PFSK-1 (cell line): ENCODE measurements around the gene CEMIP.

Source experiments
- FOXP2 ChIP-seq: optimal IDR thresholded peaks from 2 replicates; pipeline ENCODE3; 2011; ENCODE audit warnings: borderline replicate concordance, control low read depth, inconsistent platforms; ENCODE audit not compliant: insufficient read depth; ENCODE audit errors: extremely low read length, extremely low read depth
- POLR2AphosphoS5 ChIP-seq: IDR thresholded peaks from 2 replicates; pipeline ENCODE4 v1.6.1; 2012; ENCODE audit warnings: low read depth, mild to moderate bottlenecking, control low read depth, low read length, moderate library complexity
- SIN3A ChIP-seq: IDR thresholded peaks from 2 replicates; pipeline ENCODE4 v1.6.1; 2012; ENCODE audit warnings: mild to moderate bottlenecking, low read length, moderate library complexity, borderline replicate concordance; ENCODE audit not compliant: insufficient read depth
- TAF1 ChIP-seq: IDR thresholded peaks from 2 replicates; pipeline ENCODE4 v1.6.1; 2012; ENCODE audit warnings: low read length, control low read depth, borderline replicate concordance; ENCODE audit not compliant: insufficient read depth
- TF ChIP-seq, protein P1 (sequence below), 2 experiments: IDR thresholded peaks; 2 replicates each; pipeline versions ENCODE4 v1.6.1 to v1.8.0; 2011 to 2012; ENCODE audit warnings: low read depth in 2 of 2, low read length in 2 of 2, control low read depth in 1 of 2, inconsistent platforms in 1 of 2, mild to moderate bottlenecking in 1 of 2, moderate library complexity in 1 of 2; ENCODE audit not compliant: insufficient read depth in 1 of 2

The CEMIP gene

DNA sequence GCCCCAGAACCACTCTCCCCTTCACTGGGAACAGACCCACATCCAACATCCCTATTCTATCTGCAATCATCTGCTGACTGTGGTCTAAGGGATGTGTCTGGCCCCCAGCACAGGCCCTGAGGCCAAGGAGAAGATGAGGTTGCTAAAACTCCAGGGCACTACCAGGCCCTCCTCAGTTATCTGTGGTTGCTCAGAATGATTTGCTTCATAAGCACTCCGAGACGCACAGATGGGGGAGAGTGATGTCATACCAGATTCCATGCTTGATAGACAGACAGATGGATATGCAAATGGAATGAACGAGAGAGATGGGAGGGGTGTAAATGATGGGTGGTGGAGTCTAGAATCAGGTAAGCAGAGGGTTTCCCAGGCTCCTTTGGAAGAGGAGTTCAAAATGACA, 57.8 kb downstream of the CEMIP start:
- no peak for TF ChIP-seq POLR2AphosphoS5
- TF ChIP-seq SIN3A, result no peak
- TF ChIP-seq, protein P1, sequence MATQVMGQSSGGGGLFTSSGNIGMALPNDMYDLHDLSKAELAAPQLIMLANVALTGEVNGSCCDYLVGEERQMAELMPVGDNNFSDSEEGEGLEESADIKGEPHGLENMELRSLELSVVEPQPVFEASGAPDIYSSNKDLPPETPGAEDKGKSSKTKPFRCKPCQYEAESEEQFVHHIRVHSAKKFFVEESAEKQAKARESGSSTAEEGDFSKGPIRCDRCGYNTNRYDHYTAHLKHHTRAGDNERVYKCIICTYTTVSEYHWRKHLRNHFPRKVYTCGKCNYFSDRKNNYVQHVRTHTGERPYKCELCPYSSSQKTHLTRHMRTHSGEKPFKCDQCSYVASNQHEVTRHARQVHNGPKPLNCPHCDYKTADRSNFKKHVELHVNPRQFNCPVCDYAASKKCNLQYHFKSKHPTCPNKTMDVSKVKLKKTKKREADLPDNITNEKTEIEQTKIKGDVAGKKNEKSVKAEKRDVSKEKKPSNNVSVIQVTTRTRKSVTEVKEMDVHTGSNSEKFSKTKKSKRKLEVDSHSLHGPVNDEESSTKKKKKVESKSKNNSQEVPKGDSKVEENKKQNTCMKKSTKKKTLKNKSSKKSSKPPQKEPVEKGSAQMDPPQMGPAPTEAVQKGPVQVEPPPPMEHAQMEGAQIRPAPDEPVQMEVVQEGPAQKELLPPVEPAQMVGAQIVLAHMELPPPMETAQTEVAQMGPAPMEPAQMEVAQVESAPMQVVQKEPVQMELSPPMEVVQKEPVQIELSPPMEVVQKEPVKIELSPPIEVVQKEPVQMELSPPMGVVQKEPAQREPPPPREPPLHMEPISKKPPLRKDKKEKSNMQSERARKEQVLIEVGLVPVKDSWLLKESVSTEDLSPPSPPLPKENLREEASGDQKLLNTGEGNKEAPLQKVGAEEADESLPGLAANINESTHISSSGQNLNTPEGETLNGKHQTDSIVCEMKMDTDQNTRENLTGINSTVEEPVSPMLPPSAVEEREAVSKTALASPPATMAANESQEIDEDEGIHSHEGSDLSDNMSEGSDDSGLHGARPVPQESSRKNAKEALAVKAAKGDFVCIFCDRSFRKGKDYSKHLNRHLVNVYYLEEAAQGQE (IDR thresholded peaks at IDR 0.05; ENCODE audit: insufficient read depth in 1 of 2, low read depth in 2 of 2, low read length in 2 of 2), result no peak
- no peak for TF ChIP-seq FOXP2
- no peak for TF ChIP-seq TAF1

DNA sequence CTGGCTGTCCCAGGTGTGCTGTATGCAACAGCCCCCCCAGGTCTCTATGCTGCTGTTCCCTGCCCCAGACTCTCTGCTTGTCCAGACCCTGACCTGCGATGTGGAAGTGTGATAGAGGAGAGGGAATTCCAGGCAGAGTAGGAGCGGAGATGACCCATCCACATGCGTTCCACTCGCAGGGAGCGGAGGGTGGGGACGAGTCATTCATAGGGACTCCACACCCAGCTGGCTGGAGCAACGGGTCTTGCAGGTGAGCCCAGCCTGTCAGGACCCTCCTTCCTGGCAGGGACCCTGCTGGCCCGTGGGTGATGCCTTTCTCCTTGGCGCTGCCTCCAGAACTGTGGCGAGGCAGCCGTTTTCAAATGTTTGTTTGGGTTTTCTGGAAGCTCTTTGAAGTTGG, 58.8 kb downstream of the CEMIP start:
- TF ChIP-seq FOXP2, result no peak
- no peak for TF ChIP-seq TAF1
- TF ChIP-seq POLR2AphosphoS5, result no peak
- TF ChIP-seq SIN3A, result no peak
- TF ChIP-seq, protein P1 (IDR thresholded peaks at IDR 0.05; ENCODE audit: insufficient read depth in 1 of 2, low read depth in 2 of 2, low read length in 2 of 2), result no peak

DNA sequence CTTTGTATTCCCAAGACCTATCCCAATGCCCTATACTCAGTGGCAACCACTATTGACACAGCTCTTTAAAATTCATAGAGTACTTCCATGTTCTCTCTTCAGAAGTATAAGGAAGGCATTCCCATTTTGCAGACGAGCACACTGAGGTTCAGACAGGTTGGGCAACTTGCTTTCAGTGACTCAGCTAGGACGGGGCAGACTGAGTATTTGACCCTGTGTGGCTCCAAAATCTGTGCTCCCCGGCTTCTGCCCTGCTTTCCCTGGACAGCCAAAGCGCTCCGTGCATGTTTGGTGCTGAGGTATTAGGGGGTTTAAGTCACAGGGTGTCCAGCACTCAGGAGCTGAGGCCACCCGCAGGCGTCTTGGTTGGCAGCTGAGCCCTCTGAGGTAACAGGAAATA, 59.5 kb downstream of the CEMIP start:
- TF ChIP-seq FOXP2 (no peak), TAF1 (no peak), POLR2AphosphoS5 (no peak), SIN3A (no peak)
- TF ChIP-seq, protein P1 (IDR thresholded peaks at IDR 0.05; ENCODE audit: insufficient read depth in 1 of 2, low read depth in 2 of 2, low read length in 2 of 2), result no peak

DNA sequence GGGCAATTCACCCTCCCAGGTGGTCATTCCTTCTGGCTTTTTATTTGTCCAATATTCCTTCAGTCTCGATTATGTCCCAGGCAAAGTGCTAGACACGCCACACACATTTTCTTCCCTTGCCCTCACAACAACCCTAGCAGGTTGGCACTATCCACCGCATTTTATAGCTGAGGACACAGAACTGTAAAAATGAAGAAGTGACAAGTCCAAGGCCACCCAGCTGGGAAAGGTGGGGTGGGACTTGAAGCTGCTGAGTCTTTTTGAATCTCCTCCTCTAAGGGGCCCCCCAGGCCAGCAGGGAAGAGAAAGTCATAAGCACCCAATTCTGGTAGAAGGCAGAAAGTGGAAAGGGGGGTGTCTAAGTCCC, 60.6 kb downstream of the CEMIP start:
- TF ChIP-seq FOXP2, result no peak
- TF ChIP-seq SIN3A, result no peak
- TF ChIP-seq POLR2AphosphoS5, result no peak
- TF ChIP-seq, protein P1 (IDR thresholded peaks at IDR 0.05; ENCODE audit: insufficient read depth in 1 of 2, low read depth in 2 of 2, low read length in 2 of 2), result no peak
- no peak for TF ChIP-seq TAF1
